DMS 273 treated with DMSO at 0.1 percent for 48 hours (cell line): Measurements from ENCODE around the gene SH3BP4.

Source experiments
- DNase-seq: peaks from one replicate; lab custom pipeline; 2025; lab: John Stamatoyannopoulos, UW

The SH3BP4 gene

DNA sequence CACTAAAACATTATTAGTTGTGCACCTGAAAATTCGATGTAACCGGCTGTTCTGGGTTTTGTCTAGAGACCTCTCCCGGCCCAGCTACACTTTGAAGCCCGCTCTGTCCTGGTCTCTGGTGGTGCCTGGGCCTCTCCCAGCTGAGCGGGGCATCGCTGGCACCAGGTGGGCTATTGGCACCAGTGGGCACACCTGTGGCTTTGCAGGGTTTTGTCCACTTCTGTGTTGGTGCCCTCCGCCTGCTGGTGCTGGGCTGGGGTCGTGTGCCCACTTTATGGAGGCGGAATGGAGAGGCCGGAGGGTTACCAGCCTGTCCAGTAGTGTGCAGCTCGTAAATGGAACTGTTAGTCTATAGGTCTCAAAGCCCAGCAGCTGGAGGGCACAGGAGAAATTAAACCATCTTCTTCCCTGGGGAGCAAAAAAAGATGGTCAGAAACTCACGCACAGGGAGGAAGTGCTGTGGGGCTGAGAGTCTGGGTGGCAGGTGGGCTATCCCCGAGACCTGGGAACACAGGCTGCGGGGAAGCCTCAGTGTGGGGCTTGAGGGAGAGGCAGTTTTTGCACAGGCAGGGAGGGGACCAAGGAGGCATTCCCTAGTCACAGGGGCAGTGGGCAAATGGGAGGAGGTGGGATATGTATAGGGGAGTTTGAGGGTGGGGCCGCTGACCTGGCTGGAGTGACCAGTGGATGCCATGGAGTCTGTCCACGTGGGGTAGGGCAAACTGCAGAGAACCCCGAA lies 30.4 kb downstream of the SH3BP4 start:
- no peak for DNase-seq

DNA sequence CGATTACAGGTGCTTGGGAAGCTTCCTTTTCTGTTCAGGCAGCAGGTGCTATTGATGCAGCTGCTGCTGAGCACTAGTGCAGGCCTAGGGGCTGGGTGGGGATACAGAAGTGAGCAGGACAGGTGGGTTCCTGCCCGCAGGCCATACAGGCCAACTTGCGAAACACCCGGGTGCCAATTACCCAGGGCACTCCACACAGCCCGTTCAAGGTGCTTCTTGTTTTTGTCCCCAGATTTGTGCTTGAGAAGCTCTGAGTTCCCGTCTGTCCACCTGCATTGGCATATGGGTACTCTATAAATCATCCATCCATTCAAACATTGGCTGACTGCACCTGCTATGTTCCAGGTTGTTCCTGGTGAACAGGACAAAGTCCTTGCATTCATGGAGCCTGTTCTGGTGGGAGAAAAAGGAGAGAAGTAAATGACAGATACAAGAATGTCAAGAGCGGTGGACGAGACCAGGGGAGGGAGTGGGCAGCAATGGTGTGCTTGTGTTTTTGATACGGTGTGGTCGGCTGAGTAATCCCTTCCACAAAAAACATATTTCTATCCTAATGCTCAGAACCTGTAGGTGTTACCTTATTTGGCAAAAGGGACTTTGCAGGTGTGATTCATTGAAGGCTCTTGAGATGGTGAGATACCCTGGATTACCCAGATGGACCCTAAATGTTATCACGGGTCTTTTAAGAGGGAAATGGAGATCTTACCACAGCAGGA lies 31.4 kb downstream of the SH3BP4 start:
- DNase-seq, result no peak

DNA sequence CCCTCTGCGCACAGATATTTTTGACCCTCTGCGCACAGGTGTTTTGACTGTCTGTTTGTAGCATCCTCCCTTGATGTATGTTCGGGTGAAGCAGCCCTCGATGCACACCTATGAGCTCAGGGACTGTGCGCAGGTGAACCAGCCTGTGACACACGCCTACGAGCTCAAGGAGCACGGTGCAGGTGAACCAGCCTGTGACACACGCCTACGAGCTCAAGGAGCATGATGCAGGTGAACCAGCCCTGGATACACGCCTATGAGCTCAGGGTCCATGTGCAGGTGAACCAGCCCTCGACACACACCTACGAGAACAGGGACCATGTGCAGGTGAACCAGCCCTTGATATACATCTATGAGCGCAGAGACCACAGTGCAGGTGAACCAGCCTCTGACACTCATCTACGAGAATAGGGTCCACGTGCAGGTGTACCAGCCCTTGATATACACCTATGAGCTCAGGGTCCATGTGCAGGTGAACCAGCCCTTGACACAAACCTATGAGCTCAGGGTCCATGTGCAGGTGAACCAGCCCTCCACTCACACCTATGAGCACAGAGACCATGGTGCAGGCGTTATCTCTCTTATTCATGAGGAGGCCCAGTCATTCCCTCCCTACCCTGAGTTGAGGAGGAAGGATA lies 33.9 kb downstream of the SH3BP4 start:
- DNase-seq, result no peak

DNA sequence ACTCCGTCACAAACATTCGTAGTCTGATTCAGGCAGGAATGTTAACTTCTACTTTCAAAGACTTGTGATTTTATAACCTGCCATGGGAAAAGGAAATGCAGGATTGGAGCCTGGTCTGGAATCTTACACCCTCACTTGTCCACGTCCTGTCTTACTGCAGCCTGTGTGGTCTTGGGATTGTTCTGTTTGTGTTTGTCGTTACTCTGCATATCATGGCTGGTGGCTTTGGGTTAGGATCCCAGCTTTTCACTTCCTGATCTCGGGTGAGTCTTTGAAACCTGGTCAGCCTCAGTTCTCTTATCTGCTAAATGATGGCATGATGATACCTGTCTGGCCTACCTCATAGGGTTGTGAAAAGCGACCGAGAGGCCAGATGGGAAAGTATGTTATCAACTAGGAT lies 34.6 kb downstream of the SH3BP4 start:
- DNase-seq, result no peak

DNA sequence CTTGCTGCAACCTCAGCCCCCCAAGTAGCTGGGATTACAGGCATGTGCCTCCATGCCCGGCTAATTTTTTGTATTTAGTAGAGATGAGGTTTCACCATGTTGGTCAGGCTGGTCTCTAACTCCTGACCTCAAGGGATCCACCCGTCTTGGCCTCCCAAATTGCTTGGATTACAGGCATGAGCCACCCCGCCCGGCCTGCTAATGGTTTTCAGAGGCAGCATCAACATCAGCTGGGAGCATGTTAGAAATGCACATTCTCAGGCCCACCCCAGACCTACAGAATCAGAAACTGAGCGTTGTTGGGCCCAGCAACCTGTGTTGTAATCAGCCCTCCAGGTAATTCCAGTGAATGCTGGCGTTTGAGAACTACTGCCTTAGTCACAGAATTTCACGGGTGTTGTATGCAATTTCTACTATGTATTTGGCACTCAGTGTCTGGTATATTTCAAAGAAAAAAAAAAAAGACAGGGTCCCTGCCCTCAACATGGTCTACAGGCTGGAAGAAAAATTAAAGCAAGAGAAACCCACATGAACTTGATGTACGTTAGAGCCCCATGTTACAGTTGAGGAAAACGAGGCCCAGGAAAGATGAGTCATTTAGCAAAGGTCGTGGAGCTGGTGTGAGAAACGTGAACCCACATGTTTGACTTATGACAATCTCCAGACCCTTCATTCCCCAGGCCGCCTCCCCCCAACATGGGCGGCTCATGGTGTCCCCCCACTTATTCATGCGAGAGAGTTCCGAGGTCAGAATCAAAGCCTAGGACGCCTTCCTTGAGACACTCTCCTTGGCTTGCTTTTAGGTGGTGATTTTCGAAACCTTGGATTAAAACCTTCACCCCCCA lies 35.3 kb downstream of the SH3BP4 start:
- no peak for DNase-seq

DNA sequence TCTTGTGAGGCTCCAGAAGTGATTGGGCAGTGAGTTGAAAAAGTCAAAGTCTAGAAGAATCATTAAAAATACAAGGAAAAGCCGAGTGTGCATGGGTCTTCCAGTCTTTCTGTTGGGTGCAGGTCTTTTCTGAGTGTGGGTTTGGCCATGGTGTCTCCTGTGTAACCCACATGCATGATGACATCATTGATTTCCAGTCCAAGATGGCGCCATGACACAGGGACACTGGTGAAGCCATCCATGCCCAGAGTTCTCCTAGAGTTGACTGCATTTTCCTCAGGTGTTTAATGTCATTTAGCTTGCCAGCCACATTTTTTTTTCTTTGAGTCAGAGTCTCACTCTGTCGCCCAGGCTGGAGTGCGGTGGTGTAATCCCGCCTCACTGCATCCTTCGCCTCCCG lies 35.9 kb downstream of the SH3BP4 start:
- no peak for DNase-seq

DNA sequence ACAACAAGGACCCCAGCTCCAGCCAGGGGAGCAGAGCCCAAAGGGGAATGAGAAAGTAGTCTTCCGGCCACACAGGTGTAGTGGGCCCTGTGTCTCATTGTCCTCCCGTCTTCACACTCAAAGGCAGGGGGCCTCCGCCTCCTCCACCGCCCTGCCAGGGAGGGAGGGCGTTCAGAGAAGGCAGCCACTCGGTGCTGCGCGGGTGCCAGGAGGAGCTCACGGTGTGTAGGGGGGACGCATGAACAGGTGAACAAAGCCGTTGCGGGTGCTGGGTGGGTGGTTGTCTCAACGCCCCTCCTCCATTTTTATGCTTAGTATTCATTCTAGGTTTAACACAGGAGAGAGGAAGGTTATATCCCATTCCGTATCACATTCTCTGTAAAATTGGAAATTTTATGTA lies 36.7 kb downstream of the SH3BP4 start:
- DNase-seq, result no peak

DNA sequence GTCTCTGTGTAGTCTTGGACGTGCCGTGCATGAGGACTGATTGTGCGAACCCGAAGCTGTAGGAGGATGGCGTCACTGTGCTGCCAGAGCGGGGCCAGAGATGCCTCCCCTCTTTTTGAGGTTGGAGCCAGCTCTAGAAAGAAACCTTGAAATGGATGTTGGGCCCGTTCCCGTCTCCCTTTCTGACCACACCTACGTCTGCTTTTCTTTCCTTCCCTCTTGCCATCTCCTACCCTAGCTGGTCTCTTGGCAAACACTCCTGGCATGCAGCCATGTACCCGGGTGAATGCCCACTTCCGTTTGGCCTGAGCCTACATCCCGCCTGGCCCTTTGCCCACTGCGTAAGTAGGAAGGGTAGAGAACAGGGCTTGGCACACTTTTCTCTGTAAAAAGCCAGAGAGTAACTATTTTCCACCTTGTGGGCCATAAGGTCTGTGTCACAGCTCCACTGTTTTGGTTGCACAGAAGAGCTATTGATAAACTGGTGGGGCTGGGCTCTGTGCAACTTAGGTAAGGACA lies 37.4 kb downstream of the SH3BP4 start:
- DNase-seq, result peak; percentile 25

DNA sequence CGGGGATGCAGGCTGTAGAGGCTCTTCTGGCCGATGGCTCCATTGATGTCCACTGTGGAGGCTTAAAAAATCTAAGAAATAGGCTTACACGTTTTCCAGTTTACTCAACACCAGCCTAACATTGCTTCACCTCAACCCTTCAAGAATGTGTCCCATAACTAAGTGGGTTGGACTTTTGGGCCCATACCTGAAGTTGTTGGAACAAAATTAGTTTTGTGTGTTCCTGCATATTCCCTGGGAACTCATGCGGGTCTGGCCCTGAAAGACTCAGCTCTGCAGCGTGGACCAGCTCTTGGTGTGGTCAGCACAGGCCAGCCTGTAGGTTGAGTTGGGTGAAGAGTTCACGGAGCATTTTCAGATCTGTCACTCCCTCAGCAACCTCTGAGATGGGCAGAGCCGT lies 38.5 kb downstream of the SH3BP4 start:
- DNase-seq, result no peak

DNA sequence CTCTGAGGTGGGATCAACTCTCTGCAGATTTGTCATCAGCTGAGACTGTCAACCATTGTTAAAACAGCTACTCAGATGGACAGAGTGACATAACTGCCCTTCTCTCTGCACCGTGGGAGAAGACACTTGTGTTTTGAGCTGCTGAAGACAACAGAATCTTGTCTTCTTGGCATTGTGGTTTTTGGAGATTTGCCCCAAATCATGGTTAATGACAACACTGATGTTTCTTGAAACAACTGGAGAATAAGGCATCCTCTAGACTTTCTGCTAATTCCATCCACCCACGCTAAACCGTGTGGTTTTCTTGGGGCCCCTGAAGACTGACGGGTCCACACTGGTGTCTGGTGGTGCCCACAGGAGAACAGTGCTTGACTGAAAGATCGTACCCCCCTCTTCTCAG lies 39.5 kb downstream of the SH3BP4 start:
- no peak for DNase-seq

DNA sequence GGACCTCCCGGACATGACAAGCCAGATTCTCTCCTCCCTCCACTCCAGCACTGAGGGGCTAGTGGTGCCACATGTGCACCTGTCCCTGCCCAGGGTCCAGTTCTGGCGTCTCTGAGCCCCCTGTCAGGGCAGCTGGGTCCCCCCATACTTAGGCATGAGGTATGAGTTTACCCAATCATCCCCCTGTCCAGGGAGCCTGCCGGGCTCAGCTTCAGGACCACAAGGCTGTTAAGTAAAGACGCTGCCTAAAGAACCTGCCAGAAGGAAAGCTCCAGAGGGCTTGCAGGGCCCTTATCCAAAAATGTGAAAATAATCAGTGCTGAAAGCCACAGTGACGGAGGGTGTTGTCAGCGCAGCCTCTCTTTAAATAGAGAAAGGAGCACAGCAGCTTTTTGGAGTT lies 40.0 kb downstream of the SH3BP4 start:
- DNase-seq, result no peak

DNA sequence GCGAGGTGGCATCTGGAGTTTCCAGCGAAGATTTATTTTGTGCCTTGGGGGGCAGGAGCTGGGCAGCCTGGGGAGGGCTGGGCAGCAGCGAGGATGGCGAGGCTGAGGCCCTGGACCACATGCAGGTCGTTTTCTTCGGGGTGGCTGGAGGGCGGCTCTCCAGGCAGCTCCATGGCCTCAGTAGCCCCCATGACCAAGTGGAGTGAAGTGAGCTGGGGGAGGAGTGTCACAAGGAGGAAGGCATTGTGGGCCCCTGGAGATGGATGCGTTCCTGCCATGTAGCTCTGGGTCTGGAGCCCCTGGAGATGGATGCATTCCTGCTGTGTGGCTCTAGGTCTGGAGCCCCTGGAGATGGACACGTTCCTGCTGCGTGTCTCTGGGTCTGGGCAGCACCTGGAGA lies 40.4 kb downstream of the SH3BP4 start:
- no peak for DNase-seq

DNA sequence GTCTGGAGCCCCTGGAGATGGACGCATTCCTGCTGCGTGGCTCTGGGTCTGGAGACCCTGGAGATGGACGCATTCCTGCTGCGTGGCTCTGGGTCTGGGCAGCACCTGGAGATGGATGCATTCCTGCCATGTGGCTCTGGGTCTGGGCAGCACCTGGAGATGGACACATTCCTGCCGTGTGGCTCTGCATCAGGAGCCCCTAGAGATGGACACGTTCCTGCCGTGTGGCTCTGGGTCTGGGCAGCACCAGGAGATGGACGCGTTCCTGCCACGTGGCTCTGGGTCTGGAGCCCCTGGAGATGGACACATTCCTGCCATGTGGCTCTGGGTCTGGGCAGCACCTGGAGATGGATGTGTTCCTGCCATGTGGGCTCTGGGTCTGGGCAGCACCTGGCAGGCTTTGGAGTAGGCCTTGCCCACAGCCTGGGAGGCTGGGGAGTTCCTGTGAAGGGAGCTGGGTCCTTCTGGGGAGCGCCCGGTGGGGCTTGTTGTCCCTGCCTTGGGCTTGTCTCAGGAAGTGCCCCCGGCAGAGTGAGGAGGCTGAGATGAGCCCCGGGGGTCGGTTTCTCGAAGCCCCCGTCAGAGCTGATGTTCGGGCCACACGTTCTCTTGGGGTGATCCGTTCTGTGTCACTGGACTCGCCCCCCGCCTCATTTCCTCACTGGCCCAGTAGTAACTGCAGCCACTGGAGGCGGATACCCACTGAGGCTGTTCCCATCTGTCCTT lies 41.0 kb downstream of the SH3BP4 start:
- no peak for DNase-seq

DNA sequence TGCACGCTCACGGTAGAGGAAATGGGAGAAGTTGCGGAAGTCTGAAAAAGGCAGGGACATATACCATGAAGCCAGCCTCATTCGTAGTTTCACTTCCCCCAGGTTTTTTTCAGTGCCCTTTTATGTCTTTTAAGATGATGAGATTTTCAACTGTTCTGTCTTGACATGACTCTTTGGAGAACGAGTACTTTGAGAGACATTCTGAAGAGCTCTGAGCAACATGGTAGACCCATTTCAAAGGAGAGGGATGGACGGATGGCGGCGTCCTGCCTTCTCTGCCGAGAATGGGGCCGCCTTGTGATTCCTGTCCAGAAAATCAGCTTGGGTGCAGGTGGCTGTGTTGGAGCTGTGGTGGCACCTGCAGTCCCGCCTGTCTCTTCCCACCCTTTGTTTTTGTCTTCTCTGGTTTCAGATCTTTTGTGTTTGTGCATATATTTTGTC lies 41.7 kb downstream of the SH3BP4 start:
- DNase-seq, result no peak

DNA sequence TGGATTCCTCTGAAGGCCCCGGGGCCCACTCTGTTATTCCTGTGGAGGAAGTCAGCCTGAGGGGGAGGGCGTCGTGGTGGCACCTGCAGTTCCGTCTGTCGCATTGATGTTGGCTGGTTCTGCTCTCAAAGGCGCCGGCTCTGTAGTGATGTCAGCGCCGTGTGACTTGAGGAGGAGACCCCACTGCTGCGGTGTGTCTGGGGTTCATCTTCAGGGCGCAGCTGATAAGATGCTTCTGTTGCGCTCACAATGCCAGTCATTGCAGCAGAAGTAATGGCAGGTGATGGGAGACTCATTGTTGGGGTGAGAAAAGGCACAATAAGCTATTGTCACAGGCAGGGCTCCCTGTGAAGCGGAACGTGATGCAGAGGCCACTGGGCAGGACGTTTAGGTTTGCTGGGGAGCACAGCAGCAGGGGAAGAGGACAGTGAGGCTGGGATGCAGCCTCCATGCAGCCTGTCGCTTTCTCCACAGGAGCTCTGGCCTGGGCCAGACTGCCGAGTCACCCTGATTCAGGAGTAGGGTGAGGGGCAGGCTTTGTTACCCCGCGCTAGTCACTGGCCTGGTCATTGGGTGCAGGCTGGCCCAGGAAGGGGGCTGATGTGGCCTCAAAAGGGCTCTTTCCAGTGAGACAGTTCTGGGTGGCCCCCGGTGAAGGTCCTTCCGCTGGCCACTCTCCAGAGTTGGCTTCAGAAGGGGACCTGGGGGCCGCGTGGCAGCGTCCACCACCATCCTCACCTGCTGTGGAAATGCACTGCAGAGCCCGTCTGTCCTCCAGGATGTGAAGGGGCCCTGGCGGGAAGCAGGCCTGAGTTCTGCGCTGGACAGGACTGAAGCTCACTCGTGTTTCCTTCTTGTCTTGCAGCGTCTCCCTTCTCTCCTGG lies 42.9 kb downstream of the SH3BP4 start:
- DNase-seq, result no peak

DNA sequence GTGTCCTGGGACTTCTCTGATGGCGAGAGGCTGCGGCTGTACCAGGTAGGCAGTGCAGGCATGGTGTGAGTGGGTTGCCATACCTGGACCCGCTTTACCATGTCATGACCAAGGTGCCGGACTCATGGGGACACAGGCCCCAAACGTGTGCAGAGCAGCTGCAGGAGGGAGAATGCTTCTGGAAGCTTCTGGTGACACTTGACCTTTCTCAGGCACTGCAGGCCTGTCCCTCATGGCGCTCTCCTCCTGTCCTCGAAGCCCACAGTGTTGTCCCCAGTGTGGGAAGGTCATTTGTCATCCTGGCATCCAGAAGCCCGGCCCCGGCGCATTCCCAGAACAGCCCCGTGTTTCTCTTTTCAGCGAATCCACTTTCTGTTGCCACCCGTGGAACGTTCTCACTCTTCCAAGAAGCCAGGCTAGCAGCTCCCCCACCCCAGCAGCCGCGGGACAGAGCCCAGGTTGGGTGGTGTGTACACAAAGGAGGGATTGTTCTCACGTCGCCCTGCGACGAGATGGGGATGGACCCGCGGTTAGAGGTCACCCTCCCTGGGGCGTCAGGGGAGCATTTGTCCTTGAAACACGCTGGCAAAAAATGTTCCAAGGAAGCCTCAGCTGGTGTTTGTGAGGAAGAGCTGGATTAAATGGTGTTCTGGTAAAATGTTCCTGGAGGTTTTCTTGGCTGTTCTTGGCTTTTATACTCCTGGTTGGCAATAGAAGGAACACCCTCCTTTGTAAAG lies 43.7 kb downstream of the SH3BP4 start:
- DNase-seq, result no peak

DNA sequence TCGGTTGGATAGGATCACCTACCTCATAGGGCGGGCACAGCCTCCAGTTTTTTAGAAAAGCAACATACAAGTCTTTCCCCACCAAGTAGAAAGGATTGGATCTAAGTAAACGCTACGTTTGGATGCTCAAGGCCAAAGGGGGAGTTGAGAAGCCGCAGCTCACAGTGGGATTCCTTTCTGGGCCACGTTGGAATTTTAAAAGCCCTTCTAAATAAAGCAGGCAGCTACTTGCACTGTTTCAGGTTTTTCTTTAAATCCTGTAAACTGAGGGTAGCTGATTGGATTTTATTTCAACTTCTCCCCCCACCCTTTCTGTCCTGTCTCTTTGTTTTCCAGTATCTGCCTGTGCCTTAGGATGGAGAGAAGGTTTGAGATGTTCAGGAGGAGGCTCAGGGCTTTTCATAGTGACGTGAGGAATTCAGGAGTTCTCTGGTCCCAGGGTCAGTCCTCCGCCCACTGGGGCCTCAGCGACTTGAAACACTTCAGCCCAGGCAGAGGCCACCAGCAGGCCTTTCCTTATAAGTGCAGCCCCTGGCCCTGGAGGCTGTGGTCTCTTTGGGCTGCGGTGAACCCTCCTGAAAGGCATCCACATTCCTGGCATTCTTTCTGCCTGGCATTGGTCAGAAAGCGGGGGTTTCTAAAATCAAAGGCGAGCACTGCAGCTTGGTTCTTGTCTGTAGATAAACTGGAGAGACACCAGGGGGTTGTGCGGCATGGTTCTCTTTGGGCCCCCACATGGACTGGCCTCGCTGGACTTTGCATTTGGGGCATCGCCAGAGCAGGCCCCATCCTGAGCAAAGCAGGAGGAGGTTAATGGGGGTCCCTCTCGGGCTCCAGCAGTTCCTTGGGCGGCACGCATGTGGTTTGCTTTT lies 44.5 kb downstream of the SH3BP4 start:
- DNase-seq, result no peak

DNA sequence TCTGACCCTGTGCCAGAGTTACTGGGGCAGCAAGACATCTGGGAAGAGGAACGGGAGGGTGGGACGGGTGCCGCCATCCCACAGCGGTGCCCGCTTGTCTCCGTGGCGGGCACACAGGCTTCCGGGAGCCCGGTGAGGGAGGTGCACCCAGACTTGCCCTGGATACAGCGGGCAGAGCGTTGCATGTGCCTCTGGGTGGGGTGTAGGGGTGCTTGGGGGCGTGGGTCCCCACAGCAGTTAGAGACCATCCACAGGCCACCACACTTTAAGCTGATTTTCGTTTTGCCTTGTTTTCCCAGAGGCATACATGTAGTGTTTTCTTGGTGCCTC lies 45.1 kb downstream of the SH3BP4 start:
- DNase-seq, result no peak

DNA sequence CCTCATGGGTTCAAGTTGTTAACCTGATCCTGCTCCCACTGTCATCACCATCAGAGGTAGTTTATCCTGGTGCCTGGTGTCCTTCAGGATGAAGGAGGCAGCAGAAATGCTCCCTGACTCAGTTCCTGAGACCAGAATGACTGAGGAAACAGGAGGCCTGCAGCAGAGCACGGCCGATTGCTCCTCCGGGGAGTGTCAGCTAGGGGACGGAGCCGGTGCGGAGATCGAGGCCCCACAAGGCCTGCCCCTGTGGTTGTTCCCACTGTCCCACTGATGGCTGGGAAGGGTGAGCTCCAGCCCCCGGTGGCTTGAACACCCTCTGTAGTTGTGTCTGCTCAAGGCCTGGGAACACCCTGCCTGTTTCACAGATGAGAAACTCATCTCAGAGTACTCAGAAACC lies 45.6 kb downstream of the SH3BP4 start:
- no peak for DNase-seq
